Measurements from ENCODE around the gene THTPA. TPM values are rescaled to one million over a fixed set of nuclear protein-coding genes. Genes with fewer than 3 reads are reported as not detected.

The THTPA gene
- total RNA-seq, 1 experiment from 2014 or later = 3.3 TPM

DNA sequence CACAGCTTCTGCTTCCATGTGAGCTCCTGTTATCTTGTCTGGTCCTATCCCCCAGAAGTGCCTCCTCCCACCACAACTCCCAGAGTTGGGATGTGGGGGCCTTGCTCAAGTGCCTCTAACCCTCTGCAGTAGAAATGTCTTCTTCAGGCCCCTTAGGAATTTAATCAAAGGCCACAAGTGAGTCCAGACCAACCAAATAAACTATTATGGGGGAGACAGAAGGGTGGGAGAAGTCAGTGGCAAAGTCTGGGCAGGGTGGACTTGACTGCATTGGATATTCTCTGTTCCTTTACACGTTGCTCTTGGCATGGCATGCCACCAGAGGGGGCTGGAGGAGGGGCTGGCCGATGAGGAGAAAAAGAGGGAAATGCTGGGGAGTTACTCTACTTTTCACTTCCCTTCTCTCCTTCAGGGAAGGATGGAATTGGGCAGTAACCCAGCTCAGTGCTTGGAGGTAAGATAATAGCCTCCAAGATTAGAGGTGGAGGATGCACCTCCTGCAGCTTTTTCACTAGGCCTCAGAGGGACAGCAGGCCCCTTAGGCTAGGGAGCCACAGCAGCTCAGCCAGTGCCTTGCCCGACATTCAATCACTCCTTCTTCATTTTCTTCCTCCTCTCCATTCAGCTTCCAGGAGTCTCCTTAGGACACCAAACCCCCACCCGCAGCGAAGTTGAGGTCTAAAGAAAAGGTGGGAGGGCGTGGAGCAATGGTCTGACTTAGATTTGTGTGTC lies 12.7 kb downstream of the THTPA start:
- H3K9me3 ChIP-seq = no peaks in the 10 kb centered on the region
- no peaks in the 10 kb centered on the region for H3K36me3 ChIP-seq
- no peak overlapping the region for H3K4me3 ChIP-seq
- DNase-seq = no peak
- no peaks in the 10 kb centered on the region for H3K27me3 ChIP-seq

DNA sequence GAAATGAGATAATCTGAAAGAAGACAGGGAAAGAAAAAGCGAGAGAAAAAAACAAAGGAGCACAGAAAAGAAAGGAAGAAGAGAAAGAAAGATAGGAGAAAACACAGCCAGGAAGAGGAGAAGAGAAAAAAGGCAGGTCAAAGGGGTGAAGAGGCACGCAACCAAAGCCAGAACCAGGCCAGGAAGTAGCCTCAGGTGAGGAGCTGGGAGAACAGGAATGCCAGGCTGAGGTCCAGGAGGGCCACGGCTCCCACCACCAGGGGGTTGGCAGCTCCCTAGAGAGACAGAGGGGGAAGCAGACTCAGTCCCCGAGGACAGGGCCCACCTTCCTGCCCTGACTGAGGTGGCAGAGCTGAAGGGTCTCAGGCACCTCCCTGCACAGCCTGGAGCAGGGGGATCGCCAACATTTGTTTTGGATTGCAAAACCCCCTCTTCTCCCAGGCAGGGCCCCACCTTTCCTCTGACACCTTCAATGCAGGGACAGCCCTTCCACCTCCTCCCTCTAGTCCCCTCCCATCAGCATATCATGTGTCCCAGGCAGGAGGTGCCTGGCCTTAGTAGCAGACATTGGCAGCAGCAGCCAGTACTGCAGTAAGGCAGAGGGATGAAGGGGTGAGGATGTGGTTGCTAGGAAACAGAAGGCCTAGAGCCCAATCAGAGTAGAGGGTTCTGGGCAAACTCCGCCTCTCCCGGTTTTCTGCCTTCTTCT lies 13.5 kb downstream of the THTPA start:
- H3K27me3 ChIP-seq = no peaks in the 10 kb centered on the region
- no peak for DNase-seq
- H3K9me3 ChIP-seq = no peaks in the 10 kb centered on the region
- no peak overlapping the region for H3K4me3 ChIP-seq
- no peaks in the 10 kb centered on the region for H3K36me3 ChIP-seq

DNA sequence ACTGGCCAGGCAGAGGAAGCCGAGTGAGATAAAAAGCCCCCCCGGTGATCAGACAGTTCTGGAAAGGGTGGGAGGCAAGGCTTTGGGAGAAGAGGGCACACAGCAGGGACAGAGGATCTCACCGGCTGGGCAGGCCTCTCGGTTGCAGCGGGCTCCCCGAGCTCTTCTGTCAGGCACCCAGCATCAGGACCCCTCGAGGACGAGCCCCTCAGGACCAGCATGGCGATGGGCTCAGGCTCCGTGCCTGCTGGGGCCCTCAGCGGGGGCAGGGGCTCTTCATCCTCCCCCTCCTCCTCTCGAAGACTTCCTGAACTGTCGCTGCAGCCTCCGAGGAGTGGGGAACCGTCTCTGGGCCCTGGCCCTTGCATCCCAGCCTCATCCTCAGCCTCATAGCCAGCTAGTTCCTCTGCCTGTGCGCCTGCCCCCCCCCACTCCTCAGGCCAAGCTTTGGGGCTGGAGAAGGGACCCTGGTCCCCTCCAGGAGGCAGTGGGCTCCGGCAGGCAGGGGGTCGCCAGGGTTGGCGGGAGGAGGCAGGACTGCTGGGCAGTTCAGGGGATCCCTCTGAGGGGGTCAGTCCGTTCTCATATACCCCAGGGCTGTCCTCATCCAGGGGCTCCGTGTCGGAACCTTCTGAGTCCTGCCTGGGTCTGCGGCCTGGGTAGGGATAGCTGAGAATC lies 14.9 kb downstream of the THTPA start:
- no peak for DNase-seq
- no peaks in the 10 kb centered on the region for H3K27me3 ChIP-seq
- H3K9me3 ChIP-seq = no peaks in the 10 kb centered on the region
- H3K4me3 ChIP-seq = no peak overlapping the region
- H3K36me3 ChIP-seq = no peaks in the 10 kb centered on the region

DNA sequence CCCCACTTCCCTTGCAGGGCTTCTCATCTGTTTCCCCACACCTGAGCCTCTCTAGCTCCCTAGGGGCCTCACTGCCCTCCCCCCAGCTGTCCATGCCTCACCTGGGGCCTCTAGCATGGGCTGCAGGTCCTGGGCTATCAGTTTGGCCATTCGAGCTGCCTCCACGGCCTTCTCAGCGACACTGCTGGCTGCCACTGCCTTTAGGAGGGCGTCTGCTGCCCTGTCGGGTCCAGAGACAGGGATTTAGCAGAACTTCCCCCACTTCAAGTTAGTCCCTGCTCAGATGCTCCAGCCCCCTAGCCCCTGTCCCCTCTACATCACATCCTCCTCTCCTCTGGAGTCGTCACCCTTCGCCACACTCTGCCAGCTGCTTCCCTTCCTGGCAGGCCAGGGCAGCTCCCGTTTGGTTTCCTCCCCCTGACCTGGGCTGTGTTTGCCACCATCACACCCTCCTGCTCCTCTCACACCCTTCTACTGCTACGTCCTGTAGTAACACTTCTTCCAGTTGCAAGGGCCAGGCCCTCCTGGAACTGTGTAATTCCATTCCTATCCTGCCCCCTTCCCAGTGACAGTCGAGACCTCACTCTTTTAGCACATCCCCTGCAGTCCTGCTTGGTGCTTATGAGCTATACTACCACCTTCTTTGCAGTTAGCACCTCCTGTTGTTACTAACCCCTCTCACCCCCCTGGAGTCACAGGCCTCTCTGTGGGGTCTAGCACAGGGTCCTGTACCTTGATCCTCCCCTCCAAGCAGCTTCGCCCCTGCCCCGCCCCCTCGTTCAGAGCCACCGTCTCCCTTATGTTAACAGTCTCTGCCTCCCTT lies 15.8 kb downstream of the THTPA start:
- Histone ChIP-seq H3K27me3 (no peaks in the 10 kb centered on the region), H3K4me3 (no peak overlapping the region), H3K9me3 (no peaks in the 10 kb centered on the region), H3K36me3 (no peaks in the 10 kb centered on the region)
- no peak for DNase-seq

DNA sequence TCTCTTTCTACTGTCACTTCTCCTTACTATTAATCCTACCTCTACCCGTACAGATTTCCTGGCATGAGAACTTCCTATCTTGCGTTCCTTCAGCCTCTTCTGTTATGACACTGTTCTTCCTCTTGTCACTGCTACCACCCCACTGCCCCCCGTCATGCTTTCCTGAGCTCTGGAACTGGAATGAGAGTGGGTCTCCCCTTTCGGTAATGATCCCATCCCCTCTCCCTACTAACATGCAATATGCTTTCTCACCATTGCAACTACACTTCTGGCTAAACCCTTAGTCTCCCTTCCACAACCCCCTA lies 16.4 kb downstream of the THTPA start:
- H3K36me3 ChIP-seq = no peaks in the 10 kb centered on the region
- DNase-seq = no peak
- no peaks in the 10 kb centered on the region for H3K9me3 ChIP-seq
- no peak overlapping the region for H3K4me3 ChIP-seq
- H3K27me3 ChIP-seq = no peaks in the 10 kb centered on the region

DNA sequence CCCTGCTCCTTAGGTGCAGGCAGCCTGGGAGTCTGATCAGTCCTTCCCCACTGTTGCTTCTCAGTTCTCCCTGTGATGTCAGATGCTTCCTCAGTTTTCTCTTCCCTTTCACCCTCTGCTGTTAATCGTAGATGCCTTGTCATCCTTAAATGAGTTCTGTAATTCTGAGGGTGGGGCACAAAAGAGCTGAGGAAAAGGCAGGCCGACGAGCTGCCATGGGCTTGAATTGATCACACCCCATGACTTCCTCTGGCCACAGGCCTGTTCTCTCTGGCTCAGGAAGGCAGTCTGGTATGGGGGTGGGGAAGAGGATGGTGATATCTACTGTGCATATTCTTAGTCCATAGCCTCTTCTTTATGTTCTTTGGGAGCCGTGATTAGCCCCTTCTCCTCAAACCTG lies 16.8 kb downstream of the THTPA start:
- Histone ChIP-seq H3K36me3 (no peaks in the 10 kb centered on the region), H3K4me3 (no peak overlapping the region), H3K27me3 (no peaks in the 10 kb centered on the region)

DNA sequence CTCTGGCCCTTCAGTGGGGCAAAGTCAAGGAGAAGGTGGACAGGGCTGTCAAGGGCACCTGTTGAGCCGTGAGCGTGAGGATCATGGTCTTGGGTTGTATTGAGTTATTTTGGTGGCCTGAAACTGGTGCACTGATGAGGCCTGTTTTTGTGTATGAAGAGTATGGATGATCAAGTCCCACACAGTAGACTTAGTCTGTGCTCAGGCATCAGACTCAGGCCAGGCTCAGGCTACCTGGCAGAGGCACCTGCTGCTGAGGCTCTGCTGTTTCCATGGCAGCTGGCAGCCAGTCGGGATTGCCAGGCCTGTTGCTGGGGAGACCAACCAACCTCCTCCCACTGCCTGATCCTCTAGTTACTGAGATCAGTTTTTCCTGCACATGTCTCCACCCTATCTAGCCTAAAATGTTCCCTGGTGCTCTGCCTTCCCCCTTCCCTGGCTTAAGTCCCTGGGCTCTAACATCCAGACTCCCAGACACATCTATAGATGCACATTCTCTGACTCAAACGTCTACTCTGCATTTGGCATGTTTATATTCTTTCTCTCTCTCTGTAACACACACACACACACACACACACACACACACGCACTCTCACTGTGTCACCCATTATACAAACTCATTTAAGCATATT lies 17.4 kb downstream of the THTPA start:
- Histone ChIP-seq H3K9me3 (no peaks in the 10 kb centered on the region), H3K36me3 (no peaks in the 10 kb centered on the region), H3K27me3 (no peaks in the 10 kb centered on the region), H3K4me3 (no peak overlapping the region)
- DNase-seq = no peak

More for the DNA sequence above, 16.8 kb downstream of the THTPA start:
- no peak for DNase-seq
- H3K9me3 ChIP-seq = no peaks in the 10 kb centered on the region

DNA sequence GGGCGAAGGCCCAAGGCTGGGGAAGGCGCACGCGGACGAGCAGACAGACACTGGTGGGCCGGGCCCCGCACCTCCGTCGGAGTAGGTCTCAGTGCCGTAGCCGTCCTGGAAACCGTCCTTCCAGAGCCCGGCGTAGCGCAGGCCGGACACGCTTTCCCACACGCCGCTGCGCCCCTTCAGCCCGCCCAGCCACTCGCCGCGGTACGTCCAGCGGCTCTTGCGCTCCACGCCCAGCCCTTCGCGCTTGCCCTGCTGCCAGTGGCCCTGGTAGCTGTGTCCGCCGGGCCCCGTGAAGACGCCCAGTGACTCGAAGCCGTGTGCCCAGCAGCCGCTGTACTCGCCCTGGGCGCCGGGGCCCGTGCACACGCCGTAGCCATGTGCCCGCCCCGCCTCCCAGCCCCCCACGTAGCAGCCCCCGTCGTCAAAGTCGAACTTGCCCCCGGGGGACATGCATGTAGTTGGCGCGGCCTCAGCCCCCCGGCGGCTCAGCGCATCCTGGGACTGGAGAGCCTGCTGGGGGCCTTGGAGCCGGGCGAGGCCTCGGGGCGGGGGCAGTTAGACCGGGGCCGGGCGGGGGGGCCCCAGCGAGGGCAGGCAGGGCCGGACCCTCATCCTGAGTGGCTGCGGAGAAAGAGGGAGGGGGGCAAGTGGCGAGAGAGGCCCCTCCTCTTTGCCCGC lies 21.1 kb downstream of the THTPA start:
- no peak for DNase-seq

DNA sequence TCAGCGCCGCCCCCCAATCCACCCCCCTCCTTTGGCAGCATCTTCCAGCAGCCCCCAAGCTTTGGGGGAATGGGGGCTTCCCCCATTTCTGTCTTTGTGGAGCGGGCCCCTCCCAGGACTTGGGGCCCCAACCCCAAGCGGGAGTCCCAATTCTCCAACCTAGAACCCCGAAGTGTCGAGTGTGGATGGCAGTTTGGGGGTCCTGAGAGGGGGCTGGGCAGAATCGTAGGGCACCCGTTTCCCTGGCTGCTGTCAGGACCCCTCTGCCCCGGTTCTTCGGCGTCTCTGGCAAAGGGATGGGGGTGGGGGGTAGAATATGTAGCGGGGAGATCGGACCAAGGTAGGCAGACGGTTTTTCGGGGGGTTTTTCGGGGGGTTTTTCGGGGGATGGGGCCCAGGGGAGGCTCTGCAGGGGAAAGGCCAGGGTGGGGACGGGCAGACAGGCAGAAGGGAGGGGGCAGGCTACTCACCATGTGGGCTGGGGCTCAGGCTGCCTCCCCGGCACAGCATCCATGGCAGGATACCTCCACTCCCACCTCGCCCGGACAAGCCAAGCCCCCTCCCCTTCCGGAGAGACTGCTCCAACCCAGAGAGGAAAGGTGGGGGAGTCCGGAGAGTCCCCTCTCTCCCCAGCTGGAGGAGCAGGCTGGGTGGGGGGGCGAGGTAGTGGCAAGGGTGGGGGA lies 21.8 kb downstream of the THTPA start:
- Histone ChIP-seq H3K27me3 (no peaks in the 10 kb centered on the region), H3K4me3 (no peak overlapping the region), H3K36me3 (no peaks in the 10 kb centered on the region), H3K9me3 (no peaks in the 10 kb centered on the region)
- no peak for DNase-seq

More for the DNA sequence above, 21.1 kb downstream of the THTPA start:
- Histone ChIP-seq H3K36me3 (no peaks in the 10 kb centered on the region), H3K9me3 (no peaks in the 10 kb centered on the region), H3K27me3 (no peaks in the 10 kb centered on the region), H3K4me3 (no peak overlapping the region)

DNA sequence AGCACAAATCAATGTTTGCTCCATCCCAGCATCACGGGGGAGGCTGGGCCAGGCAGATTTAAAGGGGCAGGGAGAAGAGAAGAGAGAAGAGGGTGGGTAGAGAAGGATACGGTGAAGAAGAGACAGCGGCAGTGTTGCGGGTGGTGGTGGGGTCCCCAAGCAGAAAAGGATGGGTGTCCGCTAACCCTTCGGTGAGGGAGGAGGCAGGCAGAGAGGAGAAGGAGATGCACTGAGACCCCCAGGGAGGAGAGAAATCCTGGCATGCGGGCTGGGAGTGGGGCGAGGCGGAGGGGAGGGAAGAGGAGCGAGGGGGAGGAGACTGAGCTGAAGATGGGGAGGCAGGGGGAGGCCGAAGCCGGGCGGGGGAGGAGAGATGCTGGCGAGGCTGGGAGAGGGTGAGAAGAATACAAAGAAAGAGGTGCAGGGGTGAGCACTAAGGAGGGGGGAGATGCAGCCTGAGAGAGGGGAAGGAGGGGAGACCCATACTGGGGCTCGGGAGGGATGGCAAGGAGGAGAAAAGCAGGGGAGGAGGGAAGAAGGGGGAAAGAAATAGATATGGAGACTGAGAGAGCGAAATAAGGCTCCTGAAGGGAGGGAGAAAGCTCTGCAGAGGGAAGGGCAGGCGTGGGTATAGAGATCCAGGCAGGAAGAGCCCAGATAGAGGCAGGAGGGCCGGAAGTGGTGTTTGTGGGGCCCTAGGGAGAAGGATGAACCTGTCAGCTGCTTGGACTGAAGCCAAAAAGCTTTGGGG lies 22.7 kb downstream of the THTPA start, which contains the start of gene JPH4:
JPH4 (minus strand) TSS at position 231 of the 751 bp plus-strand sequence. CDS start 1,337 bp downstream, outside the sequence.
- H3K36me3 ChIP-seq = no peaks in the 10 kb centered on the region
- no peaks in the 10 kb centered on the region for H3K9me3 ChIP-seq
- no peak for DNase-seq
- no peak within 1 kb of the TSS for H3K4me3 ChIP-seq
- H3K27me3 ChIP-seq = no peaks in the 10 kb centered on the region

DNA sequence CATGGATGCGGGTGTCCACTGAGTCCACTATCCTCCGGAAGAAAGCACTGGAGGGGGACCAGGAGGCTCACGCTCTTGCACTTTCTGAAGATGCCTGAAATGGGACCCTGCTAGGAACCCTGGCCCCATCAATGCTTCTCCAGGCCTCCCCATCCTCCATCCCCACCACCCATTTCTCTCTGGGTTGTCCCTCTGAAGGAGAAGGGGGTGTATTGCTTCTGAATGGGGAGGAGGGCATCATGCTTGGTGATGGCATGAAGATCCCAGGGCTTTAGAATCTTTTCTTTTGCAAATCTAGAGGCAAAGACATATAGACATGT lies 23.2 kb downstream of the THTPA start:
- H3K27me3 ChIP-seq = no peaks in the 10 kb centered on the region
- H3K4me3 ChIP-seq = no peak overlapping the region
- H3K36me3 ChIP-seq = no peaks in the 10 kb centered on the region
- no peaks in the 10 kb centered on the region for H3K9me3 ChIP-seq
- no peak for DNase-seq

DNA sequence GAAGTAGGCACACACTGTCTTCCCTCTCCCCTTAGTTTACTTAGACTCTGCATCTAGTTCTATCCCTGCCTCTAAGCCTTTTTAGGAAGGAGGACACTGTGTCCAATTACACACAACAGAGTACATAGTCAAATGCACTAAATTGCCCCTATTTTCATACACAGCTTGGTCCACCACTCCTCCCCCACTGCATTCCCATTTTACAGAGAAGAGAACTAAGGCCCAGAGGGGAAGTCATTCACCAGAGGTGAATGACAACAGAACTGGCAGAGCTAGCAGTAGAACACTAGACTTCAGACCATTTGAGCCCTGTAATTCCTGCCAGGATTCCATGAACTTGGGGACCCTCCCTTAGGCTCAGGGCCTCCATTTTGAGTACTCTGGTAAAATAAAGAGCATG lies 23.7 kb downstream of the THTPA start:
- H3K4me3 ChIP-seq = no peak overlapping the region
- H3K27me3 ChIP-seq = no peaks in the 10 kb centered on the region
- H3K9me3 ChIP-seq = no peaks in the 10 kb centered on the region
- no peaks in the 10 kb centered on the region for H3K36me3 ChIP-seq
- DNase-seq = no peak

DNA sequence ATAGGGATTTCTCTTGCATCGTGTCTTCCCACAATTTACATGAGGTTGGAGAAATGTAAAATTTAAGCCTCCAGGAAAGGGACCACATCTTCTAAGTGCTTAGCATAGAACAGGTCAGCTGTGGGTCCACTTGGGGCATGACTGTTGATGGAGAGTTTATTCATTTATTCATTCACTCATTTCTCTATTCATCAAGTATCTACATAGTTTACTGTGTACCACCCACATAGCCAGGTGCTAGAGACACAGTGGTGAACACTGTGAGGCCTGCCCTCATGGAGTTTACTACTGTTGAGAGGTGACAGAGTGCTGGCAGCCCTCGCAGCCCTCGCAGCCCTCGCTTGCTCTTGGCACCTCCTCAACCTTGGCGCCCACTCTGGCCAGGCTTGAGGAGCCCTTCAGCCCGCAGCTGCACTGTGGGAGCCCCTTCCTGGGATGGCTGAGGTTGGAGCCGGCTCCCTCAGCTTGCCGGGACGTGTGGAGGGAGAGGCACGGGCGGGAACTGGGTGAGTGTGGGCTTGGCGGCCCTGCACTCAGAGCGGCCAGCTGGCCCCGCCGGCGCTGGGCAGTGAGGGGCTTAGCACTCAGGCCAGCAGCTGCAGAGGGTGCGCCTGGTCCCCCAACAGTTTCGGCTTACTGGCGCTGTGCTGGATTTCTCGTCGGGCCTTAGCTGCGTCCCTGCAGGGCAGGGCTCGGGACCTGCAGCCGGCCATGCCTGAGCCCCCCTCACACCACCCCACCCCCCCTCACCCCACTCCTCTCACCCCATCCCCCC lies 24.3 kb downstream of the THTPA start:
- Histone ChIP-seq H3K27me3 (no peaks in the 10 kb centered on the region), H3K36me3 (no peaks in the 10 kb centered on the region), H3K4me3 (no peak overlapping the region), H3K9me3 (no peaks in the 10 kb centered on the region)
- DNase-seq = no peak

DNA sequence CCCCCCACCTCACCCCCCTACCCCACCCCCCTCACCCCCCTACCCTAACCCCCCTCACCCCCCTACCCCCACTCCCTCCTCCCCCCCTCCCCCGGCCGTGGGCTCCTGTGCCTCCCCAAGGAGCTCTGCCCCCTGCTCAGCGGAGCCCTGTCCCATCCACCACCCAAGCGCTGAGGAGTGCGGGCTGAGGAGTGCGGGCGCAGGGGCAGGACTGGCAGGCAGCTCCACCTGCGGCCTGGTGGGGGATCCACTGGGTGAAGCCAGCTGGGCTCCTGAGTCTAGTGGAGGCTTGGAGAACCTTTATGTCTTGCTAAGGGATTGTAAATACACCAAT lies 24.8 kb downstream of the THTPA start:
- Histone ChIP-seq H3K4me3 (no peak overlapping the region), H3K27me3 (no peaks in the 10 kb centered on the region), H3K9me3 (no peaks in the 10 kb centered on the region), H3K36me3 (no peaks in the 10 kb centered on the region)
- no peak for DNase-seq

Data from MG63 (cell line).